Lung (tissue), 12 donors: ENCODE results near the gene RAB44. TPM values are rescaled to one million over a fixed set of nuclear protein-coding genes. Genes with fewer than 3 reads are reported as not detected.
A peak's percentile ranks its signal among the peaks of the same experiment; 100 is the strongest.

ENCODE experiments used
- ATAC-seq: fragments of 200-7000 bp; cut with Tn5 transposase; one replicate; pipeline ENCODE4 v1.9.1; 2020; ENCODE audit warnings: moderate number of reproducible peaks; ENCODE audit not compliant: insufficient read depth, low FRiP score
- DNase-seq, 3 donors: peaks; one replicate each; pipeline ENCODE4 v3.0.0-alpha.2; 2013 to 2017
- H3K27ac ChIP-seq, 2 donors: one replicate each; pipeline ENCODE4 v1.5.1; 2013; ENCODE audit warnings: mild to moderate bottlenecking in 2 of 2, moderate library complexity in 2 of 2, control low read depth in 1 of 2, inconsistent platforms in 1 of 2, low read depth in 1 of 2, low read length in 1 of 2
- H3K27me3 ChIP-seq, 3 donors: one replicate each; pipeline ENCODE4 v1.5.1; 2013; ENCODE audit warnings: low read length in 2 of 3; ENCODE audit not compliant: control insufficient read depth in 3 of 3, insufficient read depth in 3 of 3
- H3K36me3 ChIP-seq, 4 donors: one replicate each; pipeline ENCODE4 v1.5.1; 2013; ENCODE audit warnings: low read length in 4 of 4, mild to moderate bottlenecking in 1 of 4, moderate library complexity in 1 of 4; ENCODE audit not compliant: control insufficient read depth in 4 of 4, insufficient read depth in 4 of 4
- H3K4me1 ChIP-seq, 5 donors: one replicate each; pipeline ENCODE4 v1.5.1; 2013; ENCODE audit warnings: low read length in 5 of 5, mild to moderate bottlenecking in 2 of 5, moderate library complexity in 1 of 5; ENCODE audit not compliant: control insufficient read depth in 5 of 5, insufficient read depth in 5 of 5
- H3K4me3 ChIP-seq: one replicate; pipeline ENCODE4 v1.5.1; 2013; ENCODE audit warnings: mild to moderate bottlenecking, control low read depth, moderate library complexity
- H3K9ac ChIP-seq, 2 donors: one replicate each; pipeline ENCODE4 v1.5.1; 2013; ENCODE audit warnings: low read length in 2 of 2, control low read depth in 1 of 2; ENCODE audit not compliant: insufficient read depth in 1 of 2
- H3K9me3 ChIP-seq, 4 donors: one replicate each; pipeline ENCODE4 v1.5.1; 2013; ENCODE audit warnings: low read length in 3 of 4, mild to moderate bottlenecking in 1 of 4, moderate library complexity in 1 of 4; ENCODE audit not compliant: control insufficient read depth in 4 of 4, insufficient read depth in 3 of 4
- CTCF ChIP-seq: IDR thresholded peaks from 2 replicates; pipeline ENCODE4 v1.5.1; 2012; ENCODE audit warnings: mild to moderate bottlenecking; ENCODE audit errors: control extremely low read depth, extremely low read depth
- WGBS, 2 donors: extraction: QIAGEN DNeasy Blood & Tissue Kit; methylation state at CpG; one replicate each; pipeline ENCODE4 v1.1.7; 2013; 5-methylcytosine and 5-hydroxymethylcytosine counted together
- polyA plus RNA-seq, 2 donors: library from polyadenylated mRNA; stranded (reverse); fragments of 200-250 nt; gene quantifications; one replicate each; pipeline ENCODE4 v1.2.1, GENCODE V29; 2013
- total RNA-seq, 2 donors: library from RNA; depleted of rRNA in 1 of 2; stranded (reverse); fragments of >200 nt in 1 of 2; gene quantifications; one replicate each; pipeline ENCODE4 v1.2.1, GENCODE V29; 2014 to 2021
- donor health status: control.
- donor health status: control.
- donor health status: Bipolar disorder and iron deficiency.
- donor health status: healthy.
- donor health status: DM: yes; HTN: yes; CAD: no.

RAB44 gene
- total and polyA plus RNA-seq, 4 donors = 0.26 to 1.5 (median 0.91) TPM

- no peak overlapping the region for H3K27ac ChIP-seq
- no peak overlapping the region for H3K9ac ChIP-seq
- peaks cover 0 to 2% (median 0%) of the 10 kb centered on the region in 4 donors for H3K36me3 ChIP-seq
- H3K27me3 ChIP-seq = no peaks in the 10 kb centered on the region
- H3K4me3 ChIP-seq = no peak overlapping the region
- ATAC-seq = no peak
- no peak for TF ChIP-seq CTCF
- H3K9me3 ChIP-seq = no peaks in the 10 kb centered on the region
- WGBS, 2 donors = 87 to 91% methylated on average over 10 to 11 of the region's 11 CpGs
- DNase-seq = no peak
- H3K4me1 ChIP-seq = peaks cover 0 to 3% (median 0%) of the 10 kb centered on the region in 5 donors
Measured at GRCh38 chr6:36728289-36729160, 30.9 kb downstream of the RAB44 start.

DNA sequence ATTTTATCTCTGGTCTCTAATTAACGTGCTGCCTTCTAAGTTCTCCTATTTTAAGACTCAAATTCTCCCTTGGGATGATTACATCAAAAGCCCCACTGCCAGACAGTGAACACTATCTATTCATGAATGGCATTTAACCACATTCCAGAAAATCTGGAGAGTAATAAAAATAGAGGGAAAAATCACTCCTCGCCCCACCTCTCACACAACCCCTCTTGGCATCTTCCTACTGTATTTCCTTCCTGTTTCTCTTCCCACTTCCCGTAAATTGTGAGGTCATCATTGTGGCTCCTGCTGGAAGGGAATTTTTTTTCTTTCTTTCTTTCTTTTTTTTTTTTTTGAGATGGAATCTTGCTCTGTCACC, 31.5 kb downstream of the RAB44 start:
- Histone ChIP-seq H3K4me3 (no peak overlapping the region), H3K4me1 (peaks cover 0 to 3% (median 0%) of the 10 kb centered on the region in 5 donors), H3K27ac (no peak overlapping the region), H3K9ac (no peak overlapping the region), H3K36me3 (peaks cover 0 to 2% (median 0%) of the 10 kb centered on the region in 4 donors), H3K27me3 (no peaks in the 10 kb centered on the region), H3K9me3 (no peaks in the 10 kb centered on the region)
- TF ChIP-seq CTCF = no peak
- DNase-seq (peak in 1 of 3 donors; percentile 6), ATAC-seq (no peak)
- 37 to 43% methylated on average over 3 of the region's 3 CpGs for WGBS, 2 donors

DNA sequence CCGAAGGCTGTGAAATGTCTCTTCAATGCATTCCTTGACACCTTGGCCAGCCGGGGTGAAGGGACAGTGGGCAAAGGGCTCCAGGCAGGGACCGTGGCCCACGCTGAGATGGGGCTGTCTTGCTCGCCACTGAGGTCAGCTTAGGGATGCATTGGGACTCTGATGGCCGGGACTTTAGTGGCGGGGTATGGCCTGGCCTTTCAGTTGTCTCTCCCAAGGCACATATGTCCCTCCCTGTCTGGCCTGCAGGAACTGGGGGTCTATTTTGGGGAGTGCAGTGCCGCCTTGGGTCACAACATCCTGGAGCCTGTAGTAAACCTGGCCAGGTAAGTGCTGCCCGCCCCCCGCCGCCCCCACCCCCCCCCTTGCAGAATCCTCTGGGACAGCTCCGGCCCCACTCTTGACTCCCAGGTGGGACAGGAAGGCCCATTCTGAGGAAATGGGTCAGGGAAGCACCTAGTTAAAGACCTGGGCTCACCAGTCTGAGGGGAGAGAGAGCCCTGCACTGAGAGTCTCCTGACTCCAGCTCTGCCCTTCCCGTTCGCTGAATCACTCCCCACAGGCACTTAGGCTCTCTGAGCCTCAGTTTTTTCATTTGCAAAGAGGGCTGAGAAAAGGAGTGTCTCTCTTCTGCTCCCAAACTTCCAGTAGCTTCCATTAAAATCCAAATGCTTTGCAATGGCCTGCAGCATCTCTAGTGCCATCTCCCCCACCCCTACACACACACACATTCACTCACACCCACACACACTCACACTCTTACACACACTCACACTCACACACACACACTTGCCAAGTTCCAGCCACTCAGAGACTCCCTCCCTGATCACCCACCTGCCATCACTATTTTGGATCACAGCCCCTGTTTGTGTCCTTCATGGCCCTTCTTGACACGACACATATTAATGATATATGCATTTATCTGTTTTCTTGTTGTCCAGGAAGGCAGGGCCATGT, 33.1 kb downstream of the RAB44 start:
- ATAC-seq = no peak
- no peak for DNase-seq
- H3K9ac ChIP-seq = no peak overlapping the region
- WGBS, 2 donors = 93% methylated on average over 15 of the region's 15 CpGs
- H3K4me1 ChIP-seq = peaks cover 0 to 12% (median 7%) of the 10 kb centered on the region in 5 donors
- no peaks in the 10 kb centered on the region for H3K27me3 ChIP-seq
- no peak overlapping the region for H3K4me3 ChIP-seq
- no peak for TF ChIP-seq CTCF
- no peaks in the 10 kb centered on the region for H3K9me3 ChIP-seq
- peaks cover 0 to 2% (median 0%) of the 10 kb centered on the region in 4 donors for H3K36me3 ChIP-seq
- no peak overlapping the region for H3K27ac ChIP-seq
